Measurements from ENCODE around the gene BEX5. TPM values are rescaled to one million over a fixed set of nuclear protein-coding genes. Genes with fewer than 3 reads are reported as not detected.
"Not testable (repeated sequence)": the region's sequence is repeated elsewhere in the genome, so short reads cannot be mapped to it uniquely, and the experiment has no call there.

BEX5 gene
- 1 to 10 TPM in 3 of 6 experiments, under 1 TPM in 2, not detected in 1; 0.81 to 2.4 (median 1.1) TPM for total RNA-seq
- long read RNA-seq: 0 reads

GRCh38 chrX:102155806-102156179 lies at the start of gene BEX5:
Gene BEX5 (minus strand): TSS chrX:102155977. CDS start chrX:102154265, 1,712 bp downstream.
- ATAC-seq (peak; percentile 98 to 99 (median 99)), DNase-seq (peak; percentile 51 to 68 (median 55))
- Histone ChIP-seq H3K27me3 (peaks cover 0 to 9% of the 10 kb centered on the region in 2 donors), H3K9me3 (no peaks in the 10 kb centered on the region), H3K27ac (no peak within 1 kb of the TSS), H3K36me3 (no peaks in the 10 kb centered on the region), H3K4me3 (peak within 1 kb of the TSS; percentile 31 to 44 (median 38)), H3K4me1 (peaks cover 0 to 3% (median 0%) of the 10 kb centered on the region in 4 donors)
- TF ChIP-seq POLR2A (IDR thresholded peaks at IDR 0.05): no peak
- TF ChIP-seq, protein P1, sequence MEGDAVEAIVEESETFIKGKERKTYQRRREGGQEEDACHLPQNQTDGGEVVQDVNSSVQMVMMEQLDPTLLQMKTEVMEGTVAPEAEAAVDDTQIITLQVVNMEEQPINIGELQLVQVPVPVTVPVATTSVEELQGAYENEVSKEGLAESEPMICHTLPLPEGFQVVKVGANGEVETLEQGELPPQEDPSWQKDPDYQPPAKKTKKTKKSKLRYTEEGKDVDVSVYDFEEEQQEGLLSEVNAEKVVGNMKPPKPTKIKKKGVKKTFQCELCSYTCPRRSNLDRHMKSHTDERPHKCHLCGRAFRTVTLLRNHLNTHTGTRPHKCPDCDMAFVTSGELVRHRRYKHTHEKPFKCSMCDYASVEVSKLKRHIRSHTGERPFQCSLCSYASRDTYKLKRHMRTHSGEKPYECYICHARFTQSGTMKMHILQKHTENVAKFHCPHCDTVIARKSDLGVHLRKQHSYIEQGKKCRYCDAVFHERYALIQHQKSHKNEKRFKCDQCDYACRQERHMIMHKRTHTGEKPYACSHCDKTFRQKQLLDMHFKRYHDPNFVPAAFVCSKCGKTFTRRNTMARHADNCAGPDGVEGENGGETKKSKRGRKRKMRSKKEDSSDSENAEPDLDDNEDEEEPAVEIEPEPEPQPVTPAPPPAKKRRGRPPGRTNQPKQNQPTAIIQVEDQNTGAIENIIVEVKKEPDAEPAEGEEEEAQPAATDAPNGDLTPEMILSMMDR (IDR thresholded peaks at IDR 0.05): no peak
- intact Hi-C loops (cut with DNase I): no loop called here
- 18% methylated on average over 12 of the region's 15 CpGs for WGBS (ENCODE audit: insufficient coverage, low coverage, low lambda C conversion rate, missing lambda C conversion rate)

DNA sequence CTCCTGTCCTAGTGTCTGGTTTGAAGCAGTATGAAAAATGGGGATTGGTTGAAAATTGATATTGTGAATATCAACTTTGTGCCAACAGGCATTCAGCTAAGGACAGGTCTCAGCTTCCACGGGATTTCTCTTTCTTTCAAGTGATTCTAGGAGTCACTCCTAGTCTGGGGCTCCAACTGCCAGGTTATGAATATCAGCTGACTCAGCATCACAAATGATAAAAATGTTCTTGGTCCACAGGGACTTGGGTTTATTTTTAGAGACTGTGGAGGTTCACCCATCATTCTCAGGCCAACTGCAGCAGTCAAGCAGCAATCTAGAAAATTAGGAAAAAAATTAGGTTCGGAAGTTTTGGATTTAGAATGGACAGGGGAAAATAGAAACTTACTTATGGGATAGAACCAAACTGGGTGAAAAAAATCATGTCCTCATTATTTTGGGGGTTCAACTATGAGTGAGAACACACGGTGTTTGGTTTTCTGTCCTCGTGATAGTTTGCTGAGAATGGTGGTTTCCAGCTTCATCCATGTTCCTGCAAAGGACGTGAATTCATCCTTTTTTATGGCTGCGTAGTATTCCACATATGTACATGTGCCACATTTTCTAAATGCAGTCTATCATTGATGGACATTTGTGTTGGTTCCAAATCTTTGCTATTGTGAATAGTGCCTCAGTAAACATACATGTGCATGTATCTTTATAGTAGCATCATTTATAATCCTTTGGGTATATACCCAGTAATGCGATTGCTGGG lies 30.4 kb upstream of the BEX5 start:
- no peaks in the 10 kb centered on the region for H3K27me3 ChIP-seq
- 63% methylated on average over 7 of the region's 7 CpGs for WGBS (ENCODE audit: insufficient coverage, low coverage, low lambda C conversion rate, missing lambda C conversion rate)
- TF ChIP-seq, protein P1 (IDR thresholded peaks at IDR 0.05): no peak
- TF ChIP-seq POLR2A (IDR thresholded peaks at IDR 0.05): no peak
- H3K27ac ChIP-seq: no peak overlapping the region
- H3K4me1 ChIP-seq: no peaks in the 10 kb centered on the region
- no peaks in the 10 kb centered on the region for H3K36me3 ChIP-seq
- DNase-seq (no peak), ATAC-seq (no peak)
- H3K4me3 ChIP-seq: no peak overlapping the region
- H3K9me3 ChIP-seq: no peaks in the 10 kb centered on the region
- intact Hi-C loops (cut with DNase I): no loop called here

- 30% methylated on average over 25 of the region's 32 CpGs for WGBS (ENCODE audit: insufficient coverage, low coverage, low lambda C conversion rate, missing lambda C conversion rate)
- no peaks in the 10 kb centered on the region for H3K36me3 ChIP-seq
- H3K9me3 ChIP-seq: no peaks in the 10 kb centered on the region
- H3K4me3 ChIP-seq: peak overlapping the region; percentile 31 to 44 (median 38)
- H3K4me1 ChIP-seq: peaks cover 0 to 3% (median 0%) of the 10 kb centered on the region in 4 donors
- intact Hi-C loops (cut with DNase I): no loop called here
- ATAC-seq: peak; percentile 49 to 60 (median 52)
- H3K27ac ChIP-seq: no peak overlapping the region
- peaks cover 0 to 9% of the 10 kb centered on the region in 2 donors for H3K27me3 ChIP-seq
- TF ChIP-seq, protein P1 (IDR thresholded peaks at IDR 0.05): no peak
- peak; percentile 3 for TF ChIP-seq POLR2A (IDR thresholded peaks at IDR 0.05)
- peak in 1 of 3 donors; percentile 45 for DNase-seq
Measured at GRCh38 chrX:102154900-102155805, 624 bp downstream of the BEX5 start.

DNA sequence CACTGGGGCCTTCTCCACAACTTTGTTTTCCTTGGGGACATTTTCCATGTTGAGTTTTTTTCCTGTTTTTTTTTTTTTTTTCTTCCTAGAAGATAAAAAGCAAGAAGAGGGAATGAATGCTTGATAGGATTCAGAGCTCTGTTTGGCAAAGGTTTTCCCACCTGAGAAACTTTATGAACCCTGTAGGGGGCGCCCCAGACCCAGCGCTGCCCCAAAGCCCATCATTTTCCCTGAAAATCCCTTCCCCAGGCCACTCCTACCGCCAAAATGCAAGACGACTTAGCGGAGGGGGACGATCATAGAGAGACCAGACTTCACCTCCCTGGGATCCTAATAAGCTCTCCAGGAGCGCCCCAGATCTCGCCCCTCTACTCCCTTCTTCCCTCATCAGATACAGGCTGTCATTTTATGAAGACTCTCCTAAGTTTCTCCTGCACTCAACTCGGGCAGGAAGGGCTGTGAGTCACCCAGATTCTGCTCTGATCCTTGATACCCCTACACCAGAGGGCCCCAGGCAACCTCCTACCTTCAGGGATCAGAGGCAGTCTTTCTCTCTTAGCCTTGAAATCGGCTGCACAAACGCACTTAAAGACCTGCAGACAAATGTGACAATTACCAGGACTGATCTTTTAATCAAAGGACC lies 1.4 kb downstream of the BEX5 start:
- H3K4me1 ChIP-seq: peaks cover 0 to 3% (median 0%) of the 10 kb centered on the region in 4 donors
- 1% methylated on average over 8 of the region's 11 CpGs for WGBS (ENCODE audit: insufficient coverage, low coverage, low lambda C conversion rate, missing lambda C conversion rate)
- ATAC-seq (no peak), DNase-seq (no peak)
- no peak for TF ChIP-seq POLR2A (IDR thresholded peaks at IDR 0.05)
- TF ChIP-seq, protein P1 (IDR thresholded peaks at IDR 0.05): peak in 3 of 4 donors; percentile 20 to 27 (median 20)
- intact Hi-C loops (cut with DNase I): no loop called here
- H3K9me3 ChIP-seq: no peaks in the 10 kb centered on the region
- no peak overlapping the region for H3K4me3 ChIP-seq
- H3K27ac ChIP-seq: no peak overlapping the region
- peaks cover 0 to 12% of the 10 kb centered on the region in 2 donors for H3K27me3 ChIP-seq
- no peaks in the 10 kb centered on the region for H3K36me3 ChIP-seq

DNA sequence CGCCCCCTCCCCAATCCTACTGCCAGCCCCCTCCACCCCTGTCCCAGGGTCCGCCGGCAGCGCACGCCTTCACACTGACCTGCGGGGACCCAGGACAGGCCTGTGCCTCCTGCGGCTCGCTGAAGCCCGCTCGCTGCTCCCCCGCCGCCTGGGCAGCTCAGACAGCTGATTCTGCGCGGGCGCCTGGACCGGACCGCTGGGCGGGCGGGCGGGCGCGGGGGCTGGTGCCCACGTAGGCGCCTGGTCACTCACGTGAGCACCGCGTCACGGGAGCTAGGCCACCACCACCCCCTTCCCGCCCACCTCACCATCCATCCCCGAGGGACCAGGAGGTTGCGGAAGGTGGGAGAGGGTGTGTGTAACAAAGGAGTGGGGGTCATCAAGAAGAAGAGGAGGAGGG lies 13.5 kb downstream of the BEX5 start, which contains the start of gene TCEAL6:
TCEAL6 (minus strand) TSS at position 208 of the 400 bp plus-strand sequence.
- ATAC-seq: peak in 1 of 4 donors; percentile 40
- peaks cover 9 to 14% of the 10 kb centered on the region in 2 donors for H3K27me3 ChIP-seq
- DNase-seq; H3K4me3 ChIP-seq; H3K36me3 ChIP-seq; H3K27ac ChIP-seq; H3K4me1 ChIP-seq; H3K9me3 ChIP-seq; intact Hi-C loops (cut with DNase I): not testable (repeated sequence)
- WGBS (ENCODE audit: insufficient coverage, low coverage, low lambda C conversion rate, missing lambda C conversion rate): no CpG with 5 or more reads among the region's 31 CpGs

DNA sequence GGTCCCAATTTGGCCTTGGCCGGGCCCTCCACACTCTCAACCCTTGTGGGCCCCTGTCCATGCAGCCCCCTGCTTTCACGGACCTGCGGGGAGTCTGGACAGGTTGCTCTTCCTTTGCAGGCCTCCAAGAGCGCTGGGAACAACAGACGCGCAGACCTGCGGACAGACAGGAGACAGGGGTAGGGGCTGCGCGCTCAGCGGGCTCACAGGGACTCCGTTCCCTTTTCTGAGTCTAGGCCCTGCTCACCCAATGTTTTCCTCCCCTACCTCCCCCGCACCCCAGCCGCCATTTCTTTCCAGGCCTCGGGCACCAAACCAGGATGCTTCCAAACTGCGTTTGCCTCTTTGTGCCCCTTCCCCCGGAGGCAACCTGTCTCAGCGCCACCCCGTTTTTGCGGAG lies 14.1 kb downstream of the BEX5 start:
- ATAC-seq; H3K4me1 ChIP-seq; DNase-seq; intact Hi-C loops (cut with DNase I); H3K4me3 ChIP-seq; H3K36me3 ChIP-seq; H3K9me3 ChIP-seq; H3K27ac ChIP-seq: not testable (repeated sequence)
- H3K27me3 ChIP-seq: peaks cover 5 to 16% of the 10 kb centered on the region in 2 donors
- 15% methylated on average over 5 of the region's 19 CpGs for WGBS (ENCODE audit: insufficient coverage, low coverage, low lambda C conversion rate, missing lambda C conversion rate)

Measured in right lobe of liver (tissue), 6 donors.